Neutrophil (primary cell): ENCODE data around the gene ARGFX.

Source experiments
- H3K27ac ChIP-seq: fragments of 200-600 bp; sonication (generic); 2 replicates; pipeline ENCODE4 v1.5.1; 2016; ENCODE audit warnings: mild to moderate bottlenecking, moderate library complexity
- H3K27me3 ChIP-seq: fragments of 200-600 bp; sonication (generic); 2 replicates; pipeline ENCODE4 v1.6.0; 2016; ENCODE audit warnings: mild to moderate bottlenecking
- H3K36me3 ChIP-seq: fragments of 200-600 bp; sonication (generic); 2 replicates; pipeline ENCODE4 v1.5.1; 2017
- H3K4me1 ChIP-seq, 2 experiments: fragments of 200-600 bp in 1 of 2; sonication (generic) in 1 of 2; 1 replicate in 1 of 2; 2 replicates in 1 of 2; pipeline versions ENCODE4 v1.5.1 to v1.6.1; 2013 to 2016; ENCODE audit warnings: low read depth in 1 of 2, low read length in 1 of 2, mild to moderate bottlenecking in 1 of 2, moderate library complexity in 1 of 2; ENCODE audit not compliant: control insufficient read depth in 1 of 2, insufficient read depth in 1 of 2
- H3K4me3 ChIP-seq, 2 experiments: fragments of 200-600 bp in 1 of 2; sonication (generic) in 1 of 2; 1 replicate in 1 of 2; 2 replicates in 1 of 2; pipeline ENCODE4 v1.5.1; 2013 to 2016; ENCODE audit warnings: low read depth in 1 of 2, low read length in 1 of 2, mild to moderate bottlenecking in 1 of 2, moderate library complexity in 1 of 2
- H3K9me3 ChIP-seq: fragments of 200-600 bp; sonication (generic); 2 replicates; pipeline ENCODE4 v1.5.1; 2016
- CTCF ChIP-seq: fragments of 200-600 bp; sonication (generic); IDR thresholded peaks from 2 replicates; pipeline ENCODE4 v1.5.1; 2016; ENCODE audit warnings: antibody characterized with exemption

The ARGFX gene

DNA sequence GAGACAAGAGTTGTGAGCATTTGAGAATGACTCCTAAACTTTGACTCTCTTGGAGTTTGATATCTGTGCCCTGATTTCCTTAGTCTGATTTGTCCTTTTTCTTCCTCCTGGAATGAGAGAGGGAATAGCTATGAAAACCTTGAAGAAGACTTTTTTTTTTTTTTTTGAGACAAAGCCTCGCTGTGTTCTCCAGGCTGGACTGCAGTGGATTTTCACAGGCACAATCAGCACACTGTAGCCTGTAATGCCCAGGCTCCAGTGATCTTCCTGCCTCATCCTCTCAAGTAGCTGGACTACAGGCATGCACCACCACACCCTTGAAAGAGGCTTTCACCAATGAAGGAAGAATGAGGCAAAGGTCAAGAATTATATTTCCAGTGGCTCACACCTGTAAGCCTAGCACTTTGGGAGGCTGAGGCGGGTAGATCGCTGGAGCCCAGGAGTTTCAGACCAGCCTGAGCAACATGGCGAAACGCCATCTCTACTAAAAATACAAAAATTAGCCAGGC lies 10.3 kb upstream of the ARGFX start:
- Histone ChIP-seq H3K27ac (no peak overlapping the region), H3K9me3 (no peaks in the 10 kb centered on the region)

GRCh38 chr3:121562148-121562547 lies 5.6 kb upstream of the ARGFX start:
- Histone ChIP-seq H3K27ac (no peak overlapping the region), H3K9me3 (no peaks in the 10 kb centered on the region), H3K36me3 (no peaks in the 10 kb centered on the region), H3K4me1 (no peaks in the 10 kb centered on the region), H3K27me3 (no peaks in the 10 kb centered on the region), H3K4me3 (no peak overlapping the region)
- no peak for TF ChIP-seq CTCF

More for the DNA sequence above, 10.3 kb upstream of the ARGFX start:
- H3K4me3 ChIP-seq, result no peak overlapping the region
- H3K4me1 ChIP-seq, result no peaks in the 10 kb centered on the region
- no peaks in the 10 kb centered on the region for H3K27me3 ChIP-seq
- no peaks in the 10 kb centered on the region for H3K36me3 ChIP-seq
- no peak for TF ChIP-seq CTCF

DNA sequence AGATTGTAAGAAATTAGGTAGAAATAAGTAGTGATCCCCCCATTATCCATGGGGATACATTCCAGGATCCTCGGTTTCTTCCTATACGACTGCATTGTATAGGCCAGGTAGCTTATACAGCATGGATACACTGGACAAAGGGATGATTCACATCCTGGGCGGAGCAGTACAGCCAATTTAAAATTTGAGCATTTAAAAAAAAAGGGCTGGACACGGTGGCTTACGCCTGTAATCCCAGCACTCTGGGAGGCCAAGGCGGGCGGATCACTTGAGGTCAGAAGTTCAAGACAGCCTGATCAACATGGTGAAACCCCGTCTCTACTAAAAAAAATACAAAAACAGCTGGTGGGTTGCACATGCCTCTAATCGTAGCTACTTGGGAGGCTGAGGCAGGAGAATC lies 976 bp upstream of the ARGFX start:
- H3K9me3 ChIP-seq, result no peaks in the 10 kb centered on the region
- no peaks in the 10 kb centered on the region for H3K4me1 ChIP-seq
- H3K36me3 ChIP-seq, result no peaks in the 10 kb centered on the region
- H3K4me3 ChIP-seq, result no peak overlapping the region
- H3K27ac ChIP-seq, result no peak overlapping the region
- no peaks in the 10 kb centered on the region for H3K27me3 ChIP-seq
- no peak for TF ChIP-seq CTCF

- Histone ChIP-seq H3K27me3 (no peaks in the 10 kb centered on the region), H3K27ac (no peak overlapping the region), H3K4me3 (no peak overlapping the region), H3K9me3 (no peaks in the 10 kb centered on the region), H3K4me1 (no peaks in the 10 kb centered on the region), H3K36me3 (no peaks in the 10 kb centered on the region)
- no peak for TF ChIP-seq CTCF
Observed at GRCh38 chr3:121574449-121574848, 6.7 kb downstream of the ARGFX start.

DNA sequence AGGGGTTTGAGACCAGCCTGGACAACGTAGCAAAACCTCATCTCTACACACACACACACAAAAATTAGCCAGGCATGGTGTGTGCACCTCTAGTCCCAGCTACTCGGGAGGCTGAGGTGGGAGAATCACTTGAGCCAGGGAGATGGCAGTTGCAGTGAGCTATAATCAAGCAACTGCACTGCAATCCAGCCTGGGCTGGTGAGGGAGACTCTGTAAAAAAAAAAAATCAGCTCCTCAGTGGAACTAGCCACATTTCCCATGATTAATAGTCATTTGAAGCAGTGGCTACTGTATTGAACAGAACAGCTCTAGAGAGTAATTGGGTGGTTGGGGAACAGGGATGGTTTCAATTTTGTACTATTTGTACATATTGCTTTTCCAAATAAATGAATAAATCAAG lies 13.9 kb downstream of the ARGFX start:
- H3K4me3 ChIP-seq, result no peak overlapping the region
- H3K27me3 ChIP-seq, result peaks cover 7% of the 10 kb centered on the region
- no peak for TF ChIP-seq CTCF
- no peak overlapping the region for H3K27ac ChIP-seq
- no peaks in the 10 kb centered on the region for H3K36me3 ChIP-seq
- no peaks in the 10 kb centered on the region for H3K4me1 ChIP-seq
- H3K9me3 ChIP-seq, result no peaks in the 10 kb centered on the region

DNA sequence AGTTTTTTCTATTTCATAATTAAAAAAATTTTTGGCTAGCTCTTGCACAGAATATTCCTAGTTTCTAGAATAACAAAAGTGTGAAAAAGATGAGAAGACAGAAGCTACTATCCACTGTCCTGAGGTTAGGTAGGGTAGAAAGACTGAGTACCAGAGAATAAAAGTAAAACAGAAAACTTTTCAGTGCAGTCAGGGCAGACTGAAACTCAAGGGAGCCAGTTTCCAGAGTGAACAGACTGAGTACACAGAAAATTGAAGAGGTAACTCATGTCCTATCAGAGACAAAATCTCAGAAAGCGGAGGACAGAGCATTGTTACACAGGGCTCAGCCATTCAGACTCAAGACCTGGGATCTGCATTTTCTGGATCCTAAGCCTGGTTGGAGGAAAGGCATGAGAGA lies 16.7 kb downstream of the ARGFX start:
- H3K27ac ChIP-seq, result no peak overlapping the region
- no peak for TF ChIP-seq CTCF
- no peaks in the 10 kb centered on the region for H3K9me3 ChIP-seq
- no peak overlapping the region for H3K4me3 ChIP-seq
- H3K4me1 ChIP-seq, result no peaks in the 10 kb centered on the region
- H3K36me3 ChIP-seq, result no peaks in the 10 kb centered on the region
- peaks cover 7% of the 10 kb centered on the region for H3K27me3 ChIP-seq
